Fibroblast of pulmonary artery (primary cell): Measurements from ENCODE around the gene GRM3.

Experiments used
- DNase-seq: peaks from one replicate; pipeline ENCODE4 v3.0.0-alpha.2; 2010; ENCODE audit warnings: low read depth
- H3K4me3 ChIP-seq: replicated peaks from 2 replicates; pipeline ENCODE4 v1.5.1; 2011; ENCODE audit warnings: low read depth, mild to moderate bottlenecking, control low read depth, low read length, moderate library complexity
- TF ChIP-seq, protein P1 (sequence below): IDR thresholded peaks from 2 replicates; pipeline ENCODE4 v1.5.1; 2011; ENCODE audit warnings: mild to moderate bottlenecking, control low read depth, low read length, inconsistent platforms; ENCODE audit errors: missing control alignments

Gene GRM3

DNA sequence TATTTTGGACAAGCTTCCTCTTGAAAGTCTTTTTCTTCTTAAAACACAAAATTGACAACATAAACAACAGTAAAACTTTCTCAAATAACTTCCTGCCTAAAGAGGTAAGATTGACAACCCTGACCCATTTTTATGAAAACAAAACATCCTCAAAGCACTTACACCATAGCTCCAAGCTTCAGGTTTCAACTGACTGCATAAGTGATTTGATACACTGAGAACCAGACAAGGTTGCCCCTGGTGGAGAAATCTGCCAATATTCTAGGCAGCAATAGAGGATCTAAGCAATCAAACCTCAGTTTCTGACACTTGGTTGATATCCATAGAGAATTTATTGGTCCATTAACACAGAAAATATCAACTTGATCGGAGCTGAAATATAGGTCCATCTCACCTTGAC, 267.9 kb downstream of the GRM3 start:
- TF ChIP-seq, protein P1, sequence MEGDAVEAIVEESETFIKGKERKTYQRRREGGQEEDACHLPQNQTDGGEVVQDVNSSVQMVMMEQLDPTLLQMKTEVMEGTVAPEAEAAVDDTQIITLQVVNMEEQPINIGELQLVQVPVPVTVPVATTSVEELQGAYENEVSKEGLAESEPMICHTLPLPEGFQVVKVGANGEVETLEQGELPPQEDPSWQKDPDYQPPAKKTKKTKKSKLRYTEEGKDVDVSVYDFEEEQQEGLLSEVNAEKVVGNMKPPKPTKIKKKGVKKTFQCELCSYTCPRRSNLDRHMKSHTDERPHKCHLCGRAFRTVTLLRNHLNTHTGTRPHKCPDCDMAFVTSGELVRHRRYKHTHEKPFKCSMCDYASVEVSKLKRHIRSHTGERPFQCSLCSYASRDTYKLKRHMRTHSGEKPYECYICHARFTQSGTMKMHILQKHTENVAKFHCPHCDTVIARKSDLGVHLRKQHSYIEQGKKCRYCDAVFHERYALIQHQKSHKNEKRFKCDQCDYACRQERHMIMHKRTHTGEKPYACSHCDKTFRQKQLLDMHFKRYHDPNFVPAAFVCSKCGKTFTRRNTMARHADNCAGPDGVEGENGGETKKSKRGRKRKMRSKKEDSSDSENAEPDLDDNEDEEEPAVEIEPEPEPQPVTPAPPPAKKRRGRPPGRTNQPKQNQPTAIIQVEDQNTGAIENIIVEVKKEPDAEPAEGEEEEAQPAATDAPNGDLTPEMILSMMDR, result no peak
- DNase-seq, result no peak
- no peak overlapping the region for H3K4me3 ChIP-seq

DNA sequence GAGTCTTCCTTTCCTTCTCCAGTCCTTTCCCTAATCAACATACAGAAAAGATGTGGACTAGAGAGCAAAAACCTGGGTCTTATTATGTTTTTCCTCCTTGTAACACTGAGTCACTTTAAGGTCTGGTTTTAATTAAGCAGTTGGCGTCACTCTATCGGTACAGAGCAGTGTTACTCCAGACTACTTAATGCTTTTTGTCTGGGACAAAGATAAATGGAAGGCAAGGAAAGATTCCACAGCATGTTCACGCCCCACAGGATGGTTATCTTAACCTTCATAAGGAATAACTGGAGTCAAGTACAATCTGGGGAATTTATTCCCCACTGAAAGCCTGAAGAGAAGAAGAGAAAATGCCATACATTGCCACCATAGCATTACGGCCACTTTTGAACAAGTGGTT, 270.0 kb downstream of the GRM3 start:
- TF ChIP-seq, protein P1, result no peak
- no peak overlapping the region for H3K4me3 ChIP-seq
- no peak for DNase-seq
